Kidney (tissue), 14 donors: ENCODE results near the gene GRB10. TPM values are rescaled to one million over a fixed set of nuclear protein-coding genes. Genes with fewer than 3 reads are reported as not detected.
"Not testable (repeated sequence)": the region's sequence is repeated elsewhere in the genome, so short reads cannot be mapped to it uniquely, and the experiment has no call there.

ENCODE experiments used
- DNase-seq, 5 donors: peaks; one replicate each; pipeline ENCODE4 v3.0.0-alpha.2; 2013 to 2020
- FAIRE-seq: peaks from 2 replicates; lab custom pipeline; 2012; peaks lifted over from hg19 to GRCh38; lab: Jason Lieb, UNC
- H3K27ac ChIP-seq, 2 donors: one replicate each; pipeline ENCODE4 v1.7.0; 2013; ENCODE audit warnings: low read depth in 2 of 2, low read length in 2 of 2, inconsistent platforms in 1 of 2
- H3K27me3 ChIP-seq: one replicate; pipeline ENCODE4 v1.7.1; 2013; ENCODE audit warnings: low read length, inconsistent platforms; ENCODE audit not compliant: control insufficient read depth, insufficient read depth
- H3K36me3 ChIP-seq, 3 donors: one replicate each; pipeline versions ENCODE4 v1.7.0 to v1.7.1; 2013; ENCODE audit warnings: low read length in 3 of 3, control low read depth in 1 of 3, inconsistent platforms in 1 of 3; ENCODE audit not compliant: insufficient read depth in 3 of 3, control insufficient read depth in 2 of 3
- H3K4me1 ChIP-seq, 3 donors: one replicate each; pipeline versions ENCODE4 v1.7.0 to v1.7.1; 2013; ENCODE audit warnings: low read length in 3 of 3, inconsistent platforms in 1 of 3, low read depth in 1 of 3; ENCODE audit not compliant: control insufficient read depth in 2 of 3, insufficient read depth in 2 of 3
- H3K4me3 ChIP-seq, 3 donors: one replicate each; pipeline versions ENCODE4 v1.7.0 to v1.8.1; 2013; ENCODE audit warnings: low read length in 3 of 3, control low read depth in 1 of 3, inconsistent platforms in 1 of 3
- H3K9ac ChIP-seq, 3 donors: one replicate each; pipeline versions ENCODE4 v1.7.0 to v1.7.1; 2013; ENCODE audit warnings: low read length in 3 of 3, control low read depth in 1 of 3, inconsistent platforms in 1 of 3
- H3K9me3 ChIP-seq, 3 donors: one replicate each; pipeline versions ENCODE4 v1.7.0 to v1.7.1; 2013; ENCODE audit warnings: low read length in 3 of 3, control low read depth in 1 of 3, inconsistent platforms in 1 of 3; ENCODE audit not compliant: control insufficient read depth in 2 of 3, insufficient read depth in 1 of 3
- CTCF ChIP-seq: IDR thresholded peaks from 3 replicates; pipeline ENCODE4 v1.5.1; 2012; ENCODE audit warnings: mild to moderate bottlenecking, moderate library complexity, borderline replicate concordance; ENCODE audit not compliant: insufficient read depth; ENCODE audit errors: extremely low read depth
- intact Hi-C: fragments of 100-400 bp; cut with DNase I; formaldehyde crosslinking; loops from one replicate; pipeline ENCODE4 v1.11.1; 2022
- polyA plus RNA-seq: library from polyadenylated mRNA; stranded (reverse); fragments of 350-450 nt; fragmentation: Illumina TruSeq; extraction: RNeasy Lipid Tissue Mini Kit (QIAGEN cat#74804); gene quantifications from one replicate; pipeline ENCODE4 v1.2.3, GENCODE V29; 2014; ENCODE audit warnings: low read depth, low replicate concordance; ENCODE audit not compliant: insufficient read depth
- total RNA-seq: library from RNA; stranded (reverse); fragmentation: NEBNext Ultra II Directional; extraction: Animal tissue kit (Norgen Biotek cat#: 25700); gene quantifications from one replicate; pipeline ENCODE4 v1.2.1, GENCODE V29; 2021
- donor health status: control.
- donor health status: control.
- donor health status: control.
- donor health status: control.
- donor health status: control.
- donor health status: DM: yes; HTN: yes; CAD: no.
- donor health status: Normal renal cell carcinoma (clear cell type).

The GRB10 gene
- total and polyA plus RNA-seq, 2 donors from 2014 or later = 32.3 to 57.8 TPM

DNA sequence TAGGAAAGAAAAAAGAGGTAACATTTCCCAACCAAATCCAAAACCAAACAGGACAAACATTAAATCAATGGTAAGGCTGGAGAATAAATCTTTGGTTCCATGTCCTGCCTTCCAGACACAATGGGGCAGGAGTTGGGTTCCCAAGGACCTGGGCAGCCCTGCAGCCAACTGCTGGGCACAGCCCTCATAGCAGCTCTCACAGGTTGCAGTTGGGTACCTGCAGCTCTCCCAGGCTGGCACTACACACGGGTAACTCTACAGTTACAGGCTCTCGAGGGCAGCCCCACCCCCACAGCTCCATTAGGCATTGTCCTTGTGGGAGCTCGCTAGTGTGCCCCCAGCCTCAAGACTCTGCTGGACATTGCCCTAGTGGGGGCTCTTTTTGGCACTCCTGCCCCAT lies 7.5 kb downstream of the GRB10 start:
- Histone ChIP-seq H3K4me3 (no peak overlapping the region), H3K4me1 (peaks cover 0 to 26% (median 11%) of the 10 kb centered on the region in 3 donors), H3K27ac (no peak overlapping the region), H3K9me3 (no peaks in the 10 kb centered on the region), H3K9ac (no peak overlapping the region), H3K27me3 (no peaks in the 10 kb centered on the region), H3K36me3 (no peaks in the 10 kb centered on the region)
- intact Hi-C loops = no loop called here
- no peak for TF ChIP-seq CTCF
- DNase-seq = no peak
- FAIRE-seq = no peak

GRCh38 chr7:50774319-50774718 lies 8.4 kb downstream of the GRB10 start:
- Histone ChIP-seq H3K27ac (no peak overlapping the region), H3K4me1 (peaks cover 0 to 24% (median 9%) of the 10 kb centered on the region in 3 donors), H3K36me3 (peaks cover 0 to 2% (median 0%) of the 10 kb centered on the region in 3 donors), H3K27me3 (no peaks in the 10 kb centered on the region), H3K9ac (no peak overlapping the region), H3K9me3 (no peaks in the 10 kb centered on the region), H3K4me3 (no peak overlapping the region)
- no peak for FAIRE-seq
- no peak for TF ChIP-seq CTCF
- intact Hi-C loops = no loop called here
- DNase-seq = no peak

DNA sequence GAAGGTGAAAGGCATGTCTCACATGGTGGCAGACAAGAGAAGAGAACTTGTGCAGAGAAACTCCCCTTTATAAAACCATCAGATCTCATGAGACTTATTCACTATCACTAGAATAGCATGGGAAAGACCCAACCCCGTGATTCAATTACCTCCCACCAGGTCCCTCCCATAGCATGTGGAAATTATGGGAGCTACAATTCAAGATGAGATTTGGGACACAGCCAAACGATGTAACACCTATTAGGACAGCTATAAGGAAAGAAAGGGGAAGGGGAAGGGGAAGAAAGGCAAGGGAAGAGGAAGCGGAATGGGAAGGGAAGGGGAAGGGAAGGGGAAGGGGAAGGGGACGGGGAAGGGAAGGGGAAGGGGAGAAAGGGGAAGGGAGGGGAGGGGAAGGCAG lies 9.6 kb downstream of the GRB10 start:
- H3K27me3 ChIP-seq, H3K27ac ChIP-seq, DNase-seq, H3K4me3 ChIP-seq, H3K36me3 ChIP-seq, FAIRE-seq, H3K9ac ChIP-seq, intact Hi-C loops, H3K9me3 ChIP-seq: not testable (repeated sequence)
- peaks cover 0 to 21% (median 9%) of the 10 kb centered on the region in 3 donors for H3K4me1 ChIP-seq

DNA sequence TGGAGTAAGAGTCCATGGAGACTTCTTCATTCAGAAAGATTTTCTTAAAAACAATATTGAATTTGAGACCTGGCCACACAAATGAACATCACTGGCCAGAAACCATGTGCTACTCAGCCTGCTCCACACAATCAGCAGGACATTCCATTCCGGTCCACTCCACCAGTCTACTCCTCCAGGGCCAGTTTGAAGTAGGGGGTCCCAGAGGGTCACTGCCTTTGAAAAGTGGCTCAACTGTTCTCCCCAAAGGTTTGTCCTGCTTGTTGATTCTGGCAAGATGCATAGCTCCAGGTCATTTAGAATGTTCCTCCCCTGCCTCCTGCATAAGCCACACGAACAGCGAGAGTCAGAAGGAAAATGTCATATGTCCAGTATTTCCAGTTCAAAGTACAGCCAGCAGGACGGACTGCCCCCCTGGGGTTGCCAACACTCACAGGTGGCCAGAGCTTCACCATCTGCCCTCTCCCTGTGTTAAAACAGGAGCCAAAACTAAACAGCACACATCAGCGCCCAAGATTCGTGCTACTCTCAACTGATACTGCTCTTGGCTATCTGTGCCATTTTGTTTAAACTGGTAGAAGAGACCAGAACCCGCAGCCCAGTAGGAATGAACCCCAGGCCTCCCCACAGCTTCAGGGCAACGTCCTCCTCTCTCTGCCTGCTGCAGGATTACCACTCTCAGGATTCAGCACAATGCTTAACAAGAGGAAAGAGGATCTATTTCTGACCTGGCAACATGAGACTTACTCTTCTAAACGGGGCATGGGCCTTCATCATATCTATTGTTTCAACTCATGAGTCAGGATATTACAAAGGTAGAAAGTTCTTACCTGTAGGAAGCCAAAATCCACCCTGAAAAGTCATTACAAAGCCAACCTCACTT lies 11.3 kb downstream of the GRB10 start:
- no peak for DNase-seq
- Histone ChIP-seq H3K9ac (no peak overlapping the region), H3K27me3 (no peaks in the 10 kb centered on the region), H3K9me3 (no peaks in the 10 kb centered on the region), H3K36me3 (peaks cover 0 to 2% (median 0%) of the 10 kb centered on the region in 3 donors), H3K4me3 (no peak overlapping the region), H3K27ac (peak overlapping the region in 1 of 2 donors; percentile 10), H3K4me1 (peaks cover 0 to 24% (median 15%) of the 10 kb centered on the region in 3 donors)
- no peak for TF ChIP-seq CTCF
- intact Hi-C loops = no loop called here
- FAIRE-seq = no peak
